ENCODE measurements around the gene YAP1.

YAP1 gene

GRCh38 chr11:102153082-102153481 lies 42.8 kb downstream of the YAP1 start:
- no peak overlapping the region for H3K27ac ChIP-seq (ENCODE audit: low read length)
- no peak overlapping the region for H3K4me2 ChIP-seq (ENCODE audit: low read depth, low read length)
- H3K36me3 ChIP-seq (replicated peaks; ENCODE audit: insufficient read depth, low read length), result no peaks in the 10 kb centered on the region
- no peak overlapping the region for H2AFZ ChIP-seq (ENCODE audit: low read length)
- H3K9me3 ChIP-seq (replicated peaks; ENCODE audit: insufficient read depth, low read length), result no peaks in the 10 kb centered on the region
- no peaks in the 10 kb centered on the region for H3K27me3 ChIP-seq (replicated peaks; ENCODE audit: insufficient read depth, low read length)
- no peak for DNase-seq
- H3K4me1 ChIP-seq (ENCODE audit: low read length), result no peaks in the 10 kb centered on the region
- no peak overlapping the region for H3K9ac ChIP-seq (ENCODE audit: low read length)
- TF ChIP-seq EZH2phosphoT487 (IDR thresholded peaks at IDR 0.05; ENCODE audit: low read length) (no peak), CTCF (IDR thresholded peaks at IDR 0.05; ENCODE audit: low read length) (no peak)
- no peaks in the 10 kb centered on the region for H4K20me1 ChIP-seq (ENCODE audit: insufficient read depth, low read length)
- H3K4me3 ChIP-seq (ENCODE audit: low read length), result no peak overlapping the region
- H3K9me2 ChIP-seq (replicated peaks; ENCODE audit: insufficient read depth, low read length), result no peaks in the 10 kb centered on the region
- no peaks in the 10 kb centered on the region for H3K79me2 ChIP-seq (ENCODE audit: low read length)
- no peaks in the 10 kb centered on the region for H3F3A ChIP-seq (ENCODE audit: insufficient read depth, low read length)

GRCh38 chr11:102154806-102155205 lies 44.6 kb downstream of the YAP1 start:
- no peak overlapping the region for H3K9ac ChIP-seq (ENCODE audit: low read length)
- H3K27me3 ChIP-seq (replicated peaks; ENCODE audit: insufficient read depth, low read length), result no peaks in the 10 kb centered on the region
- H3K9me3 ChIP-seq (replicated peaks; ENCODE audit: insufficient read depth, low read length), result no peaks in the 10 kb centered on the region
- H3F3A ChIP-seq (ENCODE audit: insufficient read depth, low read length), result no peaks in the 10 kb centered on the region
- H3K79me2 ChIP-seq (ENCODE audit: low read length), result no peaks in the 10 kb centered on the region
- no peak for DNase-seq
- no peak overlapping the region for H2AFZ ChIP-seq (ENCODE audit: low read length)
- no peak for TF ChIP-seq CTCF (IDR thresholded peaks at IDR 0.05; ENCODE audit: low read length)
- no peak for TF ChIP-seq EZH2 (optimal IDR thresholded peaks at IDR 0.05; ENCODE audit: low read depth, low read length)
- no peak for TF ChIP-seq EZH2phosphoT487 (IDR thresholded peaks at IDR 0.05; ENCODE audit: low read length)
- H3K9me2 ChIP-seq (replicated peaks; ENCODE audit: insufficient read depth, low read length), result no peaks in the 10 kb centered on the region
- no peaks in the 10 kb centered on the region for H3K4me1 ChIP-seq (ENCODE audit: low read length)
- H3K4me2 ChIP-seq (ENCODE audit: low read depth, low read length), result no peak overlapping the region
- no peaks in the 10 kb centered on the region for H4K20me1 ChIP-seq (ENCODE audit: insufficient read depth, low read length)
- no peaks in the 10 kb centered on the region for H3K36me3 ChIP-seq (replicated peaks; ENCODE audit: insufficient read depth, low read length)
- no peak overlapping the region for H3K4me3 ChIP-seq (ENCODE audit: low read length)
- H3K27ac ChIP-seq (ENCODE audit: low read length), result no peak overlapping the region

DNA sequence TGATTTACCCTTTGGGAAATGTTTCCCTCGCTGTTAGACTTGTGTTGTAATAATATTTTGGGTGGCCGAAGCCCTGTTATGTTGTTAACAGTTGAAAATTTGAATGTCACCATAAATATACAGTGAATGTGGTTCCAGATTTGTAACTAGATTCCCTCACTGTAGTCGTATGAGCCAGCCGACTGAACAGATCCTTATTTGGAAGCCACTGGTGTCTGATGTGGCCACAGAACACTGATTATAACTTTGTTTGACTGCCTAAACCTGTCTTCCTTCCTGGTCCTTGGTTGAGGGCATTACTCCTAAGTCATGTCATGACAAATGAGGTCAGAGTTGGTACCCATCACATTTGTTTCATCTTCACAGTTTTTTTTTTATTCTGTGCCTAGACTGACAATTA lies 45.4 kb downstream of the YAP1 start:
- no peaks in the 10 kb centered on the region for H3F3A ChIP-seq (ENCODE audit: insufficient read depth, low read length)
- no peaks in the 10 kb centered on the region for H3K79me2 ChIP-seq (ENCODE audit: low read length)
- no peak overlapping the region for H3K27ac ChIP-seq (ENCODE audit: low read length)
- no peak overlapping the region for H3K9ac ChIP-seq (ENCODE audit: low read length)
- no peak overlapping the region for H3K4me2 ChIP-seq (ENCODE audit: low read depth, low read length)
- H3K9me2 ChIP-seq (replicated peaks; ENCODE audit: insufficient read depth, low read length), result no peaks in the 10 kb centered on the region
- no peaks in the 10 kb centered on the region for H4K20me1 ChIP-seq (ENCODE audit: insufficient read depth, low read length)
- H3K36me3 ChIP-seq (replicated peaks; ENCODE audit: insufficient read depth, low read length), result no peaks in the 10 kb centered on the region
- no peak overlapping the region for H2AFZ ChIP-seq (ENCODE audit: low read length)
- H3K4me3 ChIP-seq (ENCODE audit: low read length), result no peak overlapping the region
- no peaks in the 10 kb centered on the region for H3K4me1 ChIP-seq (ENCODE audit: low read length)
- TF ChIP-seq EZH2phosphoT487 (IDR thresholded peaks at IDR 0.05; ENCODE audit: low read length) (no peak), EZH2 (optimal IDR thresholded peaks at IDR 0.05; ENCODE audit: low read depth, low read length) (no peak), CTCF (IDR thresholded peaks at IDR 0.05; ENCODE audit: low read length) (no peak)
- H3K27me3 ChIP-seq (replicated peaks; ENCODE audit: insufficient read depth, low read length), result no peaks in the 10 kb centered on the region
- no peak for DNase-seq
- no peaks in the 10 kb centered on the region for H3K9me3 ChIP-seq (replicated peaks; ENCODE audit: insufficient read depth, low read length)

Data from MM.1S (cell line).